ENCODE results near the gene SSTR3.
"Not testable (repeated sequence)": the region's sequence is repeated elsewhere in the genome, so short reads cannot be mapped to it uniquely, and the experiment has no call there.

The SSTR3 gene

GRCh38 chr22:37212174-37212906 lies at the start of gene SSTR3:
Gene SSTR3 (minus strand): TSS chr22:37212477. CDS start chr22:37207803, 4,674 bp downstream.
- no peak for DNase-seq (ENCODE audit: low spot score)

DNA sequence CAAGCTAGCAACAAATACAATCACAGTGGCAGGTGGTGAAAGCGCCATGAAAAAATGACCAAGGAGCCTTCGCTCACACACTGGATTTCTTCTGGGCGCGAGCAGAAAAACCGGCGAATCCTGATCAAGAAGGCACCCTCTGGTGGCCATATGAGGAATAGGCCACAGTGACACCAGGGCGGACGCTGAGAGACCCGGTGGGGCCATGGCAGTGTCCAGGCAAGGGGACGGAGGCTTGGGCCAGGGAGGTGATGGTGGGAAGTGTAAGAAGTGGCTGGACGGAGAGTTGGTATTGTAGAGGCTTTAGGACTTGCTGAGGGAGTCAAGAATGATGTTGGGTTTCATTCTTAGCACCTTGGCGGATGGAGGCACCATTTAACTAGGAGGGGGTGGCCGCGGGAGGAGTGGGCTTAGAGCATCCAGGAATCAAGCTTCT lies 48.6 kb upstream of the SSTR3 start:
- DNase-seq (ENCODE audit: low spot score): peak; percentile 66

DNA sequence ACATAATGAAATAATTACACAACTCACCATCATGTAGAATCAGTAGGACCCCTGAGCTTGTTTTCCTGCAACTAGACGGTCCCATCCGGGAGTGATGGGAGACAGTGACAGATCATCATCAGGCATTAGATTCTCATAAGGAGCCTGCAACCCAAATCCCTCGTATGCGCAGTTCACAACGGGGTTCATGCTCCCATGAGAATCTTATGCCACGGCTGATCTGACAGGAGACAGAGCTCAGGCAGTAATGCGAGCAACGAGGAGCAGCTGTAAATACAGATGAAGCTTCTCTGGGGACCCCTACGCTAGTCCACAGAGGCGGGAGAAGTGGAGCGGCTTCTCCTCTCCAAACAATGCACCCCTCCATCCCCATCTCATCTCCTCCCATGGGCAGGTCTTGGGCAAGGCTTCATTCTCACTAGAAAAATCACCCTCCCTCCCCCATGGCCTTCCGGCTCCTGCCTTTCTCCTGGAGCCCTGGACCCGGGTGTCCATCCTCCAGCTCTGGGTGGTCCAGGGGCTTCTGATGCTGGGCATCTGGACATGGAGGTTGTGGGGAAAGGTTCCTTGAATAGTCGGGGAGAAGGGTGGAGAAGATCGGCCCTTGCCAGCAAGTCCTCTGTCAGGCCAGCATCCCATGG lies 48.0 kb upstream of the SSTR3 start:
- no peak for DNase-seq (ENCODE audit: low spot score)

DNA sequence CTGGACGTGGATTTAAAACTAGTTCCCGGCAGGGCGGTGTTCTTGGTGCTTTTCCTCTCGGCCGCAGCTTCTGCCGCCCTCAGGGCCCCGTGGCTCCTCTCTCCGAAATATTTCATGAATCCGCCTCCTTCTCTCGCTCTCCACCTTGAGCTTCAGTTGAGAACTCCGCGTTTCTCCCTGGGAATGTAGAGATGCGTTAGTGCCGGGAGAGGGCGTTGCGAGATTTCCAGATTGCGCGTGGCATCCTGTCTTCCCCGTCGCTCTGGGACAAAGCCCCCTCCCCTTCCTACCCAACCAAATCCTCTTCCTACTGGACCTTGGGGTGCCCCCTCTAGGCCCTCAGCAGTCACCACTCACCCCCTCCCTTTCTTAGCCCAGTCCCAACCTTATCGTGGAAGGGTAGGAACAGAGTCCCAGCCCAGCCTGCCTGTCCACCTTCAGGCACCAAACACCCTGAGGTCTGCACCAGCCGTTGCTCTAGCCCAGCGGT lies 47.3 kb upstream of the SSTR3 start:
- DNase-seq (ENCODE audit: low spot score): no peak

DNA sequence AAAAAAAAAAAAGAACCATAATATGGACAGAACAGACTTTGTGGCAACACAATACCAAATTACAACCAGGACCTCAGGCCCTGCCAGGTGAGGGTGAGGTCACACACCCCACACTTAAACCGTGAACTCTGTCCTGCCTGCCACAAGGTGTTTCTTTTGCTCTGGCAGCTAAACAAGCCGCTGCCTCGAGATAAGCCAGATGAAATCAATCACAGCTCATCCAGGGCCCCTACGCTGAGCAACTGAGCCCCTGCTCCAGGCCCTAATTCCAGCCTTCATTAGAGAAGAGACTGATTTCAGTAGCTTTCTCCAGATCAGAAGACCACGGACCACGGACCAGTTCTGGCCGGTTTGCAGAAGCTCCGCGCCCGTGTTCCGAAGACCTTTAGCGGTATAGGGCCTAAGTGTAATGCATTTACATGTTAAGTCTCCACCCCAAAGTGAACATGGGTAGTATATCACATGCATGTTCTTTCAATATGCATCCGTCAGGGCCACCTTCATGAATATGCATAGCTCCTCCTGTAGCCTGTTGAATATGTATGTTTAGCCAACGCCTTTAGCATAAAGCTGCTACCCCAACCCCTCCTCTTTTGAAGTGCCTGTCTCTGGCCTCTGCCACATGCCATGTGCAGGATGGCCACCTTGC lies 46.6 kb upstream of the SSTR3 start:
- DNase-seq (ENCODE audit: low spot score): no peak

- DNase-seq (ENCODE audit: low spot score): no peak
These were observed 45.9 kb upstream of the SSTR3 start for GRCh38 chr22:37258005-37258752.

DNA sequence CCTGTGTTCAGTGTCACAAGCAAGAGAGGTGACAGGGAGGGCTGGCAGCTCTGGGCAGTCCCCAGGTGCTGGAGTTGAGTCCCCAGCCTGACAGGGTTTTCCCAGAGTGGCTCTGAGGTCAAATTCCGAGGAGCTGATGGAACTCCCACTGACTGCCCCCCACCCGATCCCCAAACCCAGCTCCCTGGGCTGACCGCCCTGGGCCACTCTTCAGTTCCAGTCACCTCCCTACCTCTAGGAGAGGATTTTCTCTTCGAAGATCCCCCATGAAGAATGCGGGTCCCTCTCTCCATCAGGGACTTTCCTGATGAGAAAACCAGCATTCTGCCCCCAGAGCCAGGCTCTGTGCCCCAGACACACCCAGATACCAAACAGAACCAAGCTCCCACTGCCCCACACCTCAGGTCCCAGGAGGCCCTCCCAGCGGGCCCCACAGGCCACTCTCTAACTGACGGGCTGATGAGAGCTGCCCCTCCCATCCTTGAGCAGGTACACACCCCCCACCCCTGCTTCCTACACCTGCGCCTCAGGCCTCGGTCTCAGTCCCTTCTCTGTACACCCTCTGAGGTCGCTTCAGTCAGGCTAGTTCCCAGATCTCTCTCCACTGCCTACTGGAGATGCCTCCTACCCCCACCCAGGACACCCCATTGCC lies 43.9 kb upstream of the SSTR3 start:
- no peak for DNase-seq (ENCODE audit: low spot score)

DNA sequence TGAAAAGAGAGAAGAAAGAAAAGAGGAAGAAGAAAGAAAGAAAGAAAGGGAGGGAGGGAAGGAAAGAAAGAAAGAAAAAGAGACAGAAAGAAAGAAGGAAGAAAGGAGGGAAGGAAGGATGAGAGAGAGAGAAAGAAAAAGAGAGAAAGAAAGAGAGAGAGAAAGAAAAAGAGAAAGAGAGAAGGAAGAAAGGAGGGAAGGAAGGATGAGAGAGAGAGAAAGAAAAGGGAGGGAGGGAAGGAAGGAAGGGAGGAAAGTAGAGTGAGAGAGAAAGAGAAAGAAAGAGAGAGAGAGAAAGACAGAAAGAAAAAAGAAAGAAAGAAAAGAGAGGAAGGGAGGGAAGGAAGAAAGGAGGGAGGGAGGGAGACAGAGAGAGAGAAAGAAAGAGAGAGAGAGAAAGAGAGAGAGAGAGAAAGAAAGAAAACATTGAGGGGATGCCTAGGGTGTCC lies 43.3 kb upstream of the SSTR3 start:
- DNase-seq (ENCODE audit: low spot score): no peak

DNA sequence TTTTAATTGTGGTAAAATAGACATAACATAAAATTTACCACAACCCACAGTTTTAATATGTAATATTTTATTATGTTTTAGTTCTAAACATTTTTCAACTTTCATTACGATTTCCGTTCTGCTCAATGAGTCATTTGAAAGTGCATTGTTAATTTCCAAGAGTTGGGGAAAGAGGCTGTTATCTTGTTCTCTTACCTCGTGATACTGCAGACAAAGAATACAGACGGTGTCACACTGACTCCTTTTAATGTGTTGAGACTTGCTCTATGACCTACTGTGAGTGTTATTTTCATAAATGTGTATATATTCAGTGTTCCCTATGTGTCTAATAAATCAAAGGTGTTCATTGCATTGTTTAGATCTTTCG lies 42.6 kb upstream of the SSTR3 start:
- no peak for DNase-seq (ENCODE audit: low spot score)

DNA sequence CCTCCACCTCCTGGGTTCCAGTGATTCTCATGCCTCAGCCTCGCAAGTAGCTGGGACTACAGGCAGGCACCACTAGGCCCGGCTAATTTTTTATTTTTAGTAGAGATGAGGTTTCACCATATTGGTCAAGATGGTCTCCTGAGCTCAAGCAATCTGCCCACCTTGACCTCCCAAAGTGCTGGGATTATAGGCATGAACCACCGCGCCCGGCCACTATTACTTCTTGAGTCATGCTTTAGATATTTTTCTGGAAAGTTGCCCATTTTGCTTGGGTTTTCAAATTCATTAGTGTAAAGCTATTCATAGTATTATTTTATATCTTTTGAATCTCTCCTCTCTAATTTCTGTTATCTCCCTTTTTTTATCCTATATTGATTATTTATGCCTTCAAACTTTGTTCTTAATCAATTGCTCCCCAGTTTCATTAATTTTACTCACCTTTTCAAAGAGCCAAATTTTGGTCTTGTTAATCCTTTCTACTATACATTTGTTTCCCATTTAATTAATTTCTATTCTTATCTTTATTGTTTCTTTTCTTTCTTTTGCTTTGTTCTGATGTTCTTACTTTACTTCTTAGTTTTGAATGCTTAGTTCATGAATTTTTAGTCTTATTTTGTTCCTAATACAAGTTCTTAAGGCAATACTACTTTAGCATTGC lies 42.1 kb upstream of the SSTR3 start:
- no peak for DNase-seq (ENCODE audit: low spot score)

- DNase-seq (ENCODE audit: low spot score): no peak
These were observed 40.9 kb upstream of the SSTR3 start for GRCh38 chr22:37253126-37253660.

- not testable (repeated sequence) for DNase-seq (ENCODE audit: low spot score)
These were observed 39.6 kb upstream of the SSTR3 start for GRCh38 chr22:37251836-37252235.

DNA sequence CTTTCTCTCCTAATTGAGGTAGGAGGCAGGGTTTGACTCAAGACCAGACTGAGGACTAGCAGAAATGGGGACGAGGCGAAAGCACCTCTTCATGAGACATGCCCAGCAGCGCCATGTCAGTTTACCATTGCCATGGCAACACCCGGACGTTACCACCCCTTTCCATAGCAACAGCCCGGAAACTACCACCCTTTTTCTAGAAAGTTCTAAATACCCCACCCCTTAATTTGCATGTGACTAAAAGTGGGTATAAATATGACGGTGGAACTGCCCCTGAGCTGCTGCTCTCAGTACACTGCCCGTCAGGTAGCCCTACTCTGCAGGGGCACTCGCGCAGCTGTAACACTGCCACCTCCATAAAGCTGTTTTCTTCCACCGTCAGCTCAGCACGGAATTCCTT lies 37.7 kb upstream of the SSTR3 start:
- DNase-seq (ENCODE audit: low spot score): no peak

DNA sequence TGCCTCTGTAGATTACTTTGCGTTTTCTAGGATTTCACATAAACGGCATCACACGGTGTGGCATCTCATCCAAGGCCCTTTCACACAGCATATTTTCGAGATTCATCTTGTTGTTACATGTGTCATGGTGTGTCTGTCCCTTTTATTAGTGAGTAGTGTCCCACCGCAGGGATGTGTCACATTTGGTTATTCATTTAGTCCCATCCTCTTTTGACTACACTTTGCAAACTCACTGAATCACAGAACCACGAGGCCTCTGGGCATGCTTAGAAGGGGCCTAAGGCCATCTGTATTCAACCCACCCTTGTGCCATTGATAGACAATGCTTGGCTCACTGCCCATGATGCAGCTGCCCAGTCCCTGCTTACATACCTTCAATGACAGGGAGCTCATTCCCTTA lies 36.0 kb upstream of the SSTR3 start:
- no peak for DNase-seq (ENCODE audit: low spot score)

GRCh38 chr22:37245740-37246139 lies 33.5 kb upstream of the SSTR3 start:
- DNase-seq (ENCODE audit: low spot score): no peak

DNA sequence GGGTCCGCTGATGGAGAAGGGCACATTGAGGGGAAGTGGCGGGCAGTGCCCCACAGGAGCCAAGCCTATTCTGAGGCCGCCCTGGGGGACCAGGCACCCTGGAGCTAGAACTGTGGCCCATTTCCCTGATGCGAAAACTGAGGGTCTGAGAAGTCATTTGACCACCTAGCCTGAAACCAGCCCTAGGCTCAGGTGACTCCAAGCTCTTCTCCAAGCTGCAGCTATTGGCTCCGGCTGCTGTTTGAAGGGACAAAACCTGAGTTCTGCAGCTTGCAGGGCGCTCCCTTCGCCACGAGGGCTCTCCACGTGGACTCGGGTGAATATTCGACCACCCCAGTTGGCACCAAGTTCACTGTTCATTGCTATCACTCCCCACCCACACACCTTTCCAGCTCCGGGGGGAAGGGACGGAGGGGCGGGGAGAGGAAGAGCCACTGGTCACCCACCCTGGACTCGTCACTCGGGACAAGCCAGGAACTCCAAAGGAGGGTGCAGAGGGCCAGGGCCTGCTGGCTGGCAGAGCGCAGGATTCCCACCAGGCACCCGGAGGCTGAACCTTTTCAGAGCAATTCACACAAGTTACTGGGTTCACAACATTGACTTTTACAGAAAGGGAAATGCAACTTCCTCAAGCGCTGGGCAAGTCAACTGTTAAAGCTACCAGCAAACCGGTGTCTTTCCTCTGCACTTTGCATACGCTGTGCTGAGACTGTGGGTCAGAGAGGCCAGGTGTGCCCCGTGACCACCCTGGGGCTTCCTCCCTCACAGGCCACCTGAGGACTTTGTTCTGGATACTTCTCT lies 32.8 kb upstream of the SSTR3 start:
- DNase-seq (ENCODE audit: low spot score): no peak

GRCh38 chr22:37244114-37244921 lies 32.0 kb upstream of the SSTR3 start, which contains the start of gene RAC2:
Gene RAC2 (minus strand): TSS chr22:37244269. CDS start chr22:37244148, 121 bp downstream.
- peak; percentile 95 for DNase-seq (ENCODE audit: low spot score)

DNA sequence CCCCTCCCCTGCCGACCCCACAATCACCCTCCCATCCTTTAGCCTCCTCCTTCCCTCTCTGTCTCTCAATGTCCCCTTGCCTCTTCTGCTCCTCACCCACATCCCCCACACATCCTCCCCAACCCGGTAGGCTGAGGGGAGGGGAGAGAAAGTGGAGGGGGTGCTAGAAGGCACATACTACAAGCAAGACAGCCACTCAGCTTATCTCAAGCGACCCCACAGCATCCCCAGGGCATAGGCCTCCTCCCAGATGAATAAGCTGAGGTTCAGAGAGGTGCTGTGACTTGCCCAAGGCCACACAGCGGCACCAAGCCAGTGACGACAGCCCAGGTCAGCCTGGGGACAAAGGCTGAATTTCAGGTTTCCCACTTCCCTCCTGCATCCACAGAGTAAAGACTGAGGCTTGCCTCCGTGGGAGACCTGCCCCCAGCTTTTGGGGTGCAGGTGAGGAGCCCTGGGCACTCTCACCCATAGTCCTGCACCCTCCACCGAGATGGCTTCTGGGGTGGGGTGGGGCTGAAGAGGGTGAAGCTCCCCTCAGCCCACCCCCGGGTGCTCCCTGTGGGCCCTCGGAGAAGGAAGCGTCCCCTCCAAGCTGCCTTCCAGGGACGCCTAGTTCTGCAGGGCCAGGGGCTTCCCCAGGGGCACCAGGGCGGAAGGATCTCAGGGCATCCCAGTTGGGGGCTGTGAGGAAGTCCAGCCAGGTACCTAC lies 31.3 kb upstream of the SSTR3 start:
- DNase-seq (ENCODE audit: low spot score): no peak
